Tibial nerve (tissue), 4 donors: ENCODE results near the gene ARL4C. TPM values are rescaled to one million over a fixed set of nuclear protein-coding genes. Genes with fewer than 3 reads are reported as not detected.

Experiments
- DNase-seq, 2 donors: peaks; one replicate each; pipeline ENCODE4 v3.0.0-alpha.2; 2019; ENCODE audit warnings: low spot score in 2 of 2
- H3K27ac ChIP-seq, 4 donors: fragments of 200-600 bp; sonication (generic) in 3 of 4; one replicate each; pipeline ENCODE4 v1.5.1; 2017 to 2019; ENCODE audit warnings: mild to moderate bottlenecking in 1 of 4
- H3K27me3 ChIP-seq, 2 donors: fragments of 200-600 bp; sonication (generic) in 1 of 2; one replicate each; pipeline versions ENCODE4 v1.5.1 to v1.6.0; 2017 to 2019
- H3K36me3 ChIP-seq, 3 donors: fragments of 200-600 bp; sonication (generic); one replicate each; pipeline ENCODE4 v1.5.1; 2018 to 2019
- H3K4me1 ChIP-seq, 4 donors: fragments of 200-600 bp; sonication (generic) in 3 of 4; one replicate each; pipeline ENCODE4 v1.5.1; 2017 to 2019
- H3K4me3 ChIP-seq, 4 donors: fragments of 200-600 bp; sonication (generic) in 3 of 4; one replicate each; pipeline ENCODE4 v1.5.1; 2017 to 2019; ENCODE audit warnings: mild to moderate bottlenecking in 1 of 4, moderate library complexity in 1 of 4
- H3K9me3 ChIP-seq, 4 donors: fragments of 200-600 bp; sonication (generic) in 3 of 4; one replicate each; pipeline ENCODE4 v1.5.1; 2017 to 2019
- CTCF ChIP-seq, 5 experiments: fragments of 200-600 bp in 3 of 5; fragments of 450-650 bp in 2 of 5; sonication (generic) in 3 of 5; IDR thresholded peaks; one replicate each; pipeline ENCODE4 v1.5.1; 2016 to 2019; ENCODE audit warnings: antibody characterized with exemption in 5 of 5, mild to moderate bottlenecking in 3 of 5, moderate library complexity in 2 of 5
- EP300 ChIP-seq, 2 donors: sonication (generic); formaldehyde crosslinking; IDR thresholded peaks; one replicate each; pipeline ENCODE4 v1.6.1; 2017; ENCODE audit warnings: antibody characterized with exemption in 2 of 2, mild to moderate bottlenecking in 1 of 2
- POLR2A ChIP-seq, 2 donors: fragments of 450-650 bp; IDR thresholded peaks; one replicate each; pipeline ENCODE4 v1.6.1; 2017; ENCODE audit warnings: antibody characterized with exemption in 2 of 2, mild to moderate bottlenecking in 2 of 2, moderate library complexity in 2 of 2
- WGBS, 2 donors: methylation state at CpG; one replicate each; pipeline ENCODE4 v1.1.5; 2018; 5-methylcytosine and 5-hydroxymethylcytosine counted together
- total RNA-seq, 4 donors: library from RNA; depleted of rRNA; stranded (reverse); fragments of >200 nt; gene quantifications; one replicate each; pipeline ENCODE4 v1.1.0, GENCODE V29; 2016

The ARL4C gene
- total RNA-seq, 4 donors from 2014 or later: 5.5 to 13.3 (median 10.8) TPM

- TF ChIP-seq POLR2A (IDR thresholded peaks at IDR 0.05) (no peak), CTCF (IDR thresholded peaks at IDR 0.05) (no peak), EP300 (IDR thresholded peaks at IDR 0.05) (no peak)
- no peak overlapping the region for H3K4me3 ChIP-seq
- H3K4me1 ChIP-seq: peaks cover 0 to 17% (median 5%) of the 10 kb centered on the region in 4 donors
- DNase-seq: no peak
- H3K36me3 ChIP-seq: no peaks in the 10 kb centered on the region
- H3K27ac ChIP-seq: no peak overlapping the region
- WGBS, 2 donors: 85 to 89% methylated on average over 2 of the region's 2 CpGs
- no peaks in the 10 kb centered on the region for H3K27me3 ChIP-seq
- no peaks in the 10 kb centered on the region for H3K9me3 ChIP-seq
Observed at GRCh38 chr2:234451242-234451641, 45.6 kb downstream of the ARL4C start.

DNA sequence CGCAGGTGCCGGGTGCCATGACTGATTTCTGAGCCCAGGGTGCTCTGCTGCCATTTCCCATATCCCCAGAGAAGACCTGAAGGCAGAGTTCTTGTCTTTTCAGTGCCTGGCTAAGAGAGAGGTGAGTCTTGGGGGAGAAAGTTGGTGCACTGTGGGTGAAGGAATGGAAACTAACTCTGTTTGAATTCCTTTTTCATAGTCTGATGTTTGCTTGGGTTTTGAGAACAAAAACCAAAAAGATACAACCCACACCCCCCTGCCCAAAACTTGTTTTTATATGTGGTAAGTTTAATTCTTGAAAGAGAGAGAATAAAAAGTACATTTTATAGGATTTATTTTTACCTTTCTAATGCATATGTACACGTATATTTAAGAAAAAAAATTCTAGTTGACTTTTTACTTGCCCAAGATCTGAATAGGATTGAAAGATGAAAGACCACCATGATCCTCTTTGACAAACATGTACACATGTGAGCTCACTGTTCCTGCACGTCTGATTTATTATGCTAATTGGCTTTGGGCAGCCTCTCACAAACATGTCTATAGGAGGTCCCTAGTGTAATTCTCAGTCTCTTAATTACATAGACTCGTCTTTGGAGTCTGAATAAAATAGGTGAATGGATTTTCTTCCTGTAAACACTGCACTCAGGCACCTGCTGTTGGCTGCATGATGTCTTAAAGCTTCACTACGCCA, 46.3 kb downstream of the ARL4C start:
- TF ChIP-seq POLR2A (IDR thresholded peaks at IDR 0.05) (no peak), CTCF (IDR thresholded peaks at IDR 0.05) (no peak), EP300 (IDR thresholded peaks at IDR 0.05) (no peak)
- no peak for DNase-seq
- no peaks in the 10 kb centered on the region for H3K9me3 ChIP-seq
- H3K27me3 ChIP-seq: no peaks in the 10 kb centered on the region
- H3K4me3 ChIP-seq: no peak overlapping the region
- no peaks in the 10 kb centered on the region for H3K36me3 ChIP-seq
- H3K4me1 ChIP-seq: peaks cover 0 to 17% (median 8%) of the 10 kb centered on the region in 4 donors
- 79 to 81% methylated on average over 6 of the region's 6 CpGs for WGBS, 2 donors
- no peak overlapping the region for H3K27ac ChIP-seq

DNA sequence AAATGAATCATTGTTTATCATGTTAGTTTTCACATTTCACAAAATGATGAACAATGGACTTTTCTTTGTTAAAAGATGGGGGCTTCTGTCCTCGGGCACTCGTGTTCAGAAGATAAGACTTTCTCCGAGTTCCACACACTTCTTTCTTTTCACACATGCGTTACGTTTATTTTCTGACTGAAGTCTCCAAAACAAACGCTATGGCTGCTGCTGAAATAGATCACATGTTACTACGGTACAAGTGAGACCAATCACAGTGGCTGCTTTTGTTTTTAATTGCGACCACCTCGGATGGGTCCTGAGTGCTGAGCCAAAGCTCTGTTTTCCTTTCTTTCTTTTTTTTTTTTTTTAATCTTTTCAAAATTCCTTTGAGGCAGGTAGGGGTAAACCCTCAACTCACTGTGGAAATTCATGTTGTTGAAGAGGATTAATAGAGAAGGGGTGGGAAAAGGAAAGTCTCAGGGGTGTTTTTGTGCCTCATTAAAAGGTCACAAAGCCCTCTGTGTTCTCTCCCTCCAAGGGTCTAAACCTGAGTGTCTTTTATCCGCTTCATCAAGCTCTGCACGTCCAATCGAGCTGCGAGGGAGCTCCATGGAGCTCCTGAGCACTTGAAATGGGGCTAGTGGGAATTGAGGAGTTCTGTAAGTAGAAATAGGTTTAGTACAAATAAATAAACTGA, 48.2 kb downstream of the ARL4C start:
- no peak for TF ChIP-seq EP300 (IDR thresholded peaks at IDR 0.05)
- no peak for TF ChIP-seq CTCF (IDR thresholded peaks at IDR 0.05)
- no peak for TF ChIP-seq POLR2A (IDR thresholded peaks at IDR 0.05)
- no peaks in the 10 kb centered on the region for H3K9me3 ChIP-seq
- H3K27ac ChIP-seq: no peak overlapping the region
- 36 to 37% methylated on average over 13 of the region's 13 CpGs for WGBS, 2 donors
- H3K27me3 ChIP-seq: no peaks in the 10 kb centered on the region
- H3K4me3 ChIP-seq: no peak overlapping the region
- no peaks in the 10 kb centered on the region for H3K36me3 ChIP-seq
- DNase-seq: no peak
- H3K4me1 ChIP-seq: peaks cover 0 to 20% (median 9%) of the 10 kb centered on the region in 4 donors

- Histone ChIP-seq H3K27me3 (no peaks in the 10 kb centered on the region), H3K4me1 (peaks cover 0 to 20% (median 9%) of the 10 kb centered on the region in 4 donors), H3K27ac (no peak overlapping the region), H3K4me3 (no peak overlapping the region), H3K9me3 (no peaks in the 10 kb centered on the region), H3K36me3 (no peaks in the 10 kb centered on the region)
- 69 to 75% methylated on average over 5 of the region's 5 CpGs for WGBS, 2 donors
- no peak for DNase-seq
- TF ChIP-seq CTCF (IDR thresholded peaks at IDR 0.05) (no peak), POLR2A (IDR thresholded peaks at IDR 0.05) (no peak), EP300 (IDR thresholded peaks at IDR 0.05) (no peak)
Observed at GRCh38 chr2:234447963-234448362, 48.9 kb downstream of the ARL4C start.

GRCh38 chr2:234447189-234447588, 49.7 kb downstream of the ARL4C start:
- Histone ChIP-seq H3K27me3 (no peaks in the 10 kb centered on the region), H3K36me3 (no peaks in the 10 kb centered on the region), H3K27ac (peak overlapping the region in 1 of 4 donors; percentile 74), H3K4me1 (peaks cover 0 to 20% (median 9%) of the 10 kb centered on the region in 4 donors), H3K9me3 (no peaks in the 10 kb centered on the region), H3K4me3 (no peak overlapping the region)
- DNase-seq: no peak
- TF ChIP-seq POLR2A (IDR thresholded peaks at IDR 0.05) (no peak), CTCF (IDR thresholded peaks at IDR 0.05) (no peak), EP300 (IDR thresholded peaks at IDR 0.05) (no peak)
- 93 to 100% methylated on average over 6 of the region's 6 CpGs for WGBS, 2 donors
